HepG2 (cell line): ENCODE results near the gene MAPK8IP3. TPM values are rescaled to one million over a fixed set of nuclear protein-coding genes. Genes with fewer than 3 reads are reported as not detected.

Experiments used
- ATF5 ChIP-seq: sonication (generic); formaldehyde crosslinking; IDR thresholded peaks from 2 replicates; pipeline ENCODE4 v1.4.0; 2020; ENCODE audit warnings: mild to moderate bottlenecking, low read depth, missing genetic modification reagents
- HMGXB4 ChIP-seq, 2 experiments: sonication (generic) in 1 of 2; formaldehyde crosslinking in 1 of 2; IDR thresholded peaks; 2 replicates each; pipeline versions ENCODE4 v1.4.0 to v1.6.1; 2018 to 2020; ENCODE audit warnings: missing genetic modification reagents in 2 of 2, borderline replicate concordance in 1 of 2, low read depth in 1 of 2, mild to moderate bottlenecking in 1 of 2, missing biosample characterization in 1 of 2
- KDM4B ChIP-seq: sonication (generic); formaldehyde crosslinking; IDR thresholded peaks from 2 replicates; pipeline ENCODE4 v1.4.0; 2020; ENCODE audit warnings: missing genetic modification reagents
- MXD3 ChIP-seq: IDR thresholded peaks from 2 replicates; pipeline ENCODE4 v1.6.1; 2016; ENCODE audit warnings: mild to moderate bottlenecking, missing biosample characterization, missing genetic modification reagents
- NFYC ChIP-seq: IDR thresholded peaks from 2 replicates; pipeline ENCODE4 v1.6.1; 2016; ENCODE audit warnings: missing genetic modification reagents, missing compliant biosample characterization
- NR1H2 ChIP-seq: sonication (generic); formaldehyde crosslinking; IDR thresholded peaks from 2 replicates; pipeline ENCODE4 v1.8.1; 2022; ENCODE audit warnings: low read depth, missing genetic modification reagents, borderline replicate concordance
- PAX8 ChIP-seq: sonication (generic); formaldehyde crosslinking; IDR thresholded peaks from 2 replicates; pipeline ENCODE4 v1.8.0; 2022; ENCODE audit warnings: mild to moderate bottlenecking, missing genetic modification reagents, borderline replicate concordance
- PLSCR1 ChIP-seq: sonication (generic); formaldehyde crosslinking; IDR thresholded peaks from 2 replicates; pipeline ENCODE4 v1.5.0; 2020; ENCODE audit warnings: missing genetic modification reagents, mild to moderate bottlenecking, borderline replicate concordance
- SIX4 ChIP-seq: sonication (generic); formaldehyde crosslinking; IDR thresholded peaks from 2 replicates; pipeline ENCODE4 v1.4.0; 2020; ENCODE audit warnings: missing genetic modification reagents
- SMAD1 ChIP-seq: sonication (generic); formaldehyde crosslinking; IDR thresholded peaks from 2 replicates; pipeline ENCODE4 v1.4.0; 2020; ENCODE audit warnings: missing genetic modification reagents, low read depth, mild to moderate bottlenecking, borderline replicate concordance
- SRY ChIP-seq: sonication (generic); formaldehyde crosslinking; IDR thresholded peaks from 2 replicates; pipeline ENCODE4 v1.8.0; 2022; ENCODE audit warnings: mild to moderate bottlenecking, missing genetic modification reagents
- SSRP1 ChIP-seq: IDR thresholded peaks from 2 replicates; pipeline ENCODE4 v1.6.1; 2016; ENCODE audit warnings: control low read depth
- SYNCRIP ChIP-seq: fragments of 200-400 bp; formaldehyde crosslinking; IDR thresholded peaks from 2 replicates; pipeline ENCODE4 v1.6.1; 2018; ENCODE audit warnings: mild to moderate bottlenecking, low read depth, low read length; ENCODE audit not compliant: insufficient read depth
- THYN1 ChIP-seq: sonication (generic); formaldehyde crosslinking; IDR thresholded peaks from 2 replicates; pipeline ENCODE4 v1.8.1; 2023; ENCODE audit warnings: low read depth, mild to moderate bottlenecking, moderate library complexity, missing genetic modification reagents, borderline replicate concordance
- TP53 ChIP-seq: sonication (generic); formaldehyde crosslinking; conservative IDR thresholded peaks from 2 replicates; pipeline ENCODE4 v1.4.0; 2020; ENCODE audit warnings: missing genetic modification reagents
- ZBTB2 ChIP-seq: sonication (generic); formaldehyde crosslinking; IDR thresholded peaks from 2 replicates; pipeline ENCODE4 v1.8.0; 2022; ENCODE audit warnings: low read depth, missing genetic modification reagents
- ZNF547 ChIP-seq: sonication (generic); formaldehyde crosslinking; IDR thresholded peaks from 2 replicates; pipeline ENCODE4 v1.5.1; 2020; ENCODE audit warnings: mild to moderate bottlenecking, missing genetic modification reagents
- ZNF572 ChIP-seq: sonication (generic); formaldehyde crosslinking; IDR thresholded peaks from 2 replicates; pipeline ENCODE4 v1.5.1; 2020; ENCODE audit warnings: mild to moderate bottlenecking, missing genetic modification reagents
- ZNF619 ChIP-seq: sonication (generic); formaldehyde crosslinking; IDR thresholded peaks from 2 replicates; pipeline ENCODE4 v1.4.0; 2020; ENCODE audit warnings: mild to moderate bottlenecking, missing genetic modification reagents
- ZNF724P ChIP-seq: sonication (generic); formaldehyde crosslinking; IDR thresholded peaks from 2 replicates; pipeline ENCODE4 v1.8.0; 2022; ENCODE audit warnings: missing genetic modification reagents, borderline replicate concordance
- ZNF777 ChIP-seq: sonication (generic); formaldehyde crosslinking; IDR thresholded peaks from 2 replicates; pipeline ENCODE4 v1.4.0; 2020; ENCODE audit warnings: missing genetic modification reagents
- polyA plus RNA-seq, 8 experiments: library from polyadenylated mRNA; depleted of rRNA in 3 of 8; stranded (reverse) in 7 of 8; unstranded in 1 of 8; fragments of >200 nt; fragmentation: Illumina TruSeq in 4 of 8; extraction: Trizol in 4 of 8; gene quantifications; 2 replicates each; pipeline versions ENCODE4 v1.2.1 to v1.2.3, GENCODE V29; 2011 to 2016; ENCODE audit warnings: low read depth in 4 of 8, missing spikeins in 1 of 8, mixed read lengths in 1 of 8; ENCODE audit not compliant: insufficient read depth in 1 of 8
- total RNA-seq, 5 experiments: library from RNA; depleted of rRNA; stranded (reverse); fragments of >200 nt; fragmentation: Illumina TruSeq; extraction: Trizol; gene quantifications; 2 replicates each; pipeline ENCODE4 v1.2.3, GENCODE V29; 2016; ENCODE audit warnings: low read depth in 1 of 5

MAPK8IP3 gene
- total and polyA plus RNA-seq, 2 of the 13 experiments (the other 11 are each of a cell fraction or from before 2014, with no cell fraction given), result 25.1 to 41.7 TPM

GRCh38 chr16:1705688-1706385, at the start of gene MAPK8IP3 (continued):
- TF ChIP-seq ZBTB2 (peak; percentile 74), ZNF724P (CRISPR knock-in tag) (peak; percentile 69), PAX8 (CRISPR knock-in tag) (peak; percentile 78; the same call in 1 of the 2 replicates), SYNCRIP (no peak), TP53 (CRISPR knock-in tag) (0 out of 2 replicates have a peak, but pooled peaks have one; percentile 51), NFYC (CRISPR knock-in tag) (no peak), ZNF547 (CRISPR knock-in tag) (0 out of 2 replicates have a peak, but pooled peaks have one; percentile 33), NR1H2 (CRISPR knock-in tag) (no peak; the same call in 1 of the 2 replicates), KDM4B (no peak; the same call in 1 of the 2 replicates), SSRP1 (CRISPR knock-in tag) (no peak), THYN1 (CRISPR knock-in tag) (no peak), ATF5 (CRISPR knock-in tag) (no peak), ZNF777 (CRISPR knock-in tag) (no peak; the same call in 1 of the 2 replicates), HMGXB4 (CRISPR knock-in tag; IDR thresholded peaks at IDR 0.05; ENCODE audit: borderline replicate concordance in 1 of 2, low read depth in 1 of 2) (peak; percentile 87 to 93), SRY (peak; percentile 86; the same call in 1 of the 2 replicates), ZNF572 (CRISPR knock-in tag) (0 out of 2 replicates have a peak, but pooled peaks have one; percentile 17), SIX4 (CRISPR knock-in tag) (no peak), ZNF619 (CRISPR knock-in tag) (peak; percentile 83), SMAD1 (CRISPR knock-in tag) (no peak), MXD3 (peak; percentile 67; the same call in 1 of the 2 replicates), PLSCR1 (CRISPR knock-in tag) (no peak)
